ENCODE measurements around the gene GNA15. TPM values are rescaled to one million over a fixed set of nuclear protein-coding genes. Genes with fewer than 3 reads are reported as not detected.
A peak's percentile ranks its signal among the peaks of the same experiment; 100 is the strongest.

The GNA15 gene
- total and polyA plus RNA-seq, 2 of the 8 experiments (the other 6 are each of a cell fraction or from before 2014, with no cell fraction given): 0.26 to 0.45 TPM

- no peaks in the 10 kb centered on the region for H3K79me2 ChIP-seq (ENCODE audit: control insufficient read depth in 1 of 2, insufficient read depth in 2 of 2, low read length in 2 of 2)
- H2BK5ac ChIP-seq (ENCODE audit: low read depth, low read length): no peak within 1 kb of the TSS
- no peaks in the 10 kb centered on the region for H4K20me1 ChIP-seq (replicated peaks in 1 of 2; ENCODE audit: control insufficient read depth in 1 of 2, insufficient read depth in 2 of 2, low read length in 2 of 2)
- no peak within 1 kb of the TSS for H4K91ac ChIP-seq (replicated peaks; ENCODE audit: insufficient read length, low read length)
- POLR2A ChIA-PET (ENCODE audit: partially characterized antibody): no interaction called here
- no peak within 1 kb of the TSS for H3K4me3 ChIP-seq (ENCODE audit: extremely low read depth in 1 of 4, insufficient read depth in 2 of 4, low read depth in 3 of 4, low read length in 4 of 4)
- H3K4me1 ChIP-seq (replicated peaks in 1 of 4; ENCODE audit: control insufficient read depth in 3 of 4, insufficient read depth in 4 of 4, low read length in 3 of 4): no peaks in the 10 kb centered on the region
- H2BK12ac ChIP-seq (ENCODE audit: low read depth, low read length): no peak within 1 kb of the TSS
- no peaks in the 10 kb centered on the region for H3K27me3 ChIP-seq (replicated peaks in 1 of 4; ENCODE audit: control insufficient read depth in 3 of 4, extremely low read depth in 1 of 4, insufficient read depth in 3 of 4, low read length in 3 of 4)
- no peak within 1 kb of the TSS for H4K5ac ChIP-seq (ENCODE audit: insufficient read length, low read depth, low read length)
- no peak within 1 kb of the TSS for H3K4me2 ChIP-seq (ENCODE audit: insufficient read depth in 1 of 2, low read depth in 2 of 2, low read length in 2 of 2)
- no peaks in the 10 kb centered on the region for H3K23me2 ChIP-seq (ENCODE audit: low read depth, low read length)
- H2AK5ac ChIP-seq (ENCODE audit: low read depth, low read length): no peak within 1 kb of the TSS
- no peak for DNase-seq (ENCODE audit: low read depth in 1 of 2, low spot score in 2 of 2)
- no peaks in the 10 kb centered on the region for H3K79me1 ChIP-seq (ENCODE audit: low read depth, low read length)
- H2BK15ac ChIP-seq (ENCODE audit: low read length): no peak within 1 kb of the TSS
- H3K14ac ChIP-seq (ENCODE audit: insufficient read length): no peak within 1 kb of the TSS
- no peak within 1 kb of the TSS for H2BK120ac ChIP-seq (replicated peaks; ENCODE audit: low read depth, low read length)
- no peak within 1 kb of the TSS for H3K4ac ChIP-seq (replicated peaks; ENCODE audit: insufficient read length, low read depth, low read length)
- no peak within 1 kb of the TSS for H3K23ac ChIP-seq (ENCODE audit: insufficient read length)
- H3K36me3 ChIP-seq (ENCODE audit: control insufficient read depth in 2 of 4, insufficient read depth in 4 of 4, low read length in 3 of 4): no peaks in the 10 kb centered on the region
- H2BK20ac ChIP-seq (ENCODE audit: low read length): no peak within 1 kb of the TSS
- CTCF ChIA-PET (ENCODE audit: partially characterized antibody): no interaction called here
- H4K8ac ChIP-seq (ENCODE audit: extremely low read depth, insufficient read depth, low read length): peak within 1 kb of the TSS; percentile 80; the same call in 1 of the 2 replicates
- FAIRE-seq: no peak
- no peak within 1 kb of the TSS for H3K27ac ChIP-seq (ENCODE audit: low read depth, low read length)
- no peak within 1 kb of the TSS for H3K56ac ChIP-seq (replicated peaks; ENCODE audit: insufficient read length, low read depth, low read length)
- no peak within 1 kb of the TSS; the same call in 1 of the 2 replicates for H2AFZ ChIP-seq (ENCODE audit: low read length)
- no peak within 1 kb of the TSS for H3K18ac ChIP-seq (ENCODE audit: extremely low read depth, low read length)
- no peak within 1 kb of the TSS for H3K9ac ChIP-seq (replicated peaks in 1 of 4; ENCODE audit: extremely low read depth in 1 of 4, low read depth in 3 of 4, low read length in 3 of 4)
- H3K9me3 ChIP-seq (ENCODE audit: insufficient read depth in 2 of 2, low read depth in 1 of 2, low read length in 1 of 2): no peaks in the 10 kb centered on the region
- 95% methylated on average over 26 of the region's 42 CpGs; no CpG with 5 or more reads in 1 of the 2 experiments for WGBS, 2 experiments (ENCODE audit: extremely low coverage in 1 of 2, insufficient coverage in 1 of 2, insufficient read length in 1 of 2, insufficient replicate concordance in 2 of 2, low coverage in 1 of 2, low lambda C conversion rate in 2 of 2, missing lambda C conversion rate in 1 of 2)
- no peak for TF ChIP-seq HDAC6 (IDR thresholded peaks at IDR 0.05; ENCODE audit: low read depth, low read length)
- no peak for TF ChIP-seq KDM1A (IDR thresholded peaks at IDR 0.05; ENCODE audit: borderline replicate concordance, low read length)
- TF ChIP-seq JUN (IDR thresholded peaks at IDR 0.05; ENCODE audit: low read depth, low read length): no peak
- no peak for TF ChIP-seq YY1 (IDR thresholded peaks at IDR 0.05; ENCODE audit: low read depth, low read length)
- TF ChIP-seq TBP (IDR thresholded peaks at IDR 0.05; ENCODE audit: low read depth, low read length): no peak
- TF ChIP-seq SP1 (IDR thresholded peaks at IDR 0.05; ENCODE audit: low read depth, low read length): no peak
- TF ChIP-seq EGR1 (IDR thresholded peaks at IDR 0.05; ENCODE audit: borderline replicate concordance, low read depth, low read length): no peak
- TF ChIP-seq JUND (IDR thresholded peaks at IDR 0.05; ENCODE audit: low read length): no peak
- TF ChIP-seq EP300 (IDR thresholded peaks at IDR 0.05; ENCODE audit: borderline replicate concordance in 1 of 2, low read depth in 2 of 2, low read length in 2 of 2): no peak
- no peak for TF ChIP-seq SUZ12 (IDR thresholded peaks at IDR 0.05; ENCODE audit: low read length)
- TF ChIP-seq BRCA1 (IDR thresholded peaks at IDR 0.05; ENCODE audit: low read depth, low read length): no peak
- no peak for TF ChIP-seq BCL11A (IDR thresholded peaks at IDR 0.05; ENCODE audit: low read depth in 2 of 2, low read length in 2 of 2)
- TF ChIP-seq GTF2F1 (IDR thresholded peaks at IDR 0.05; ENCODE audit: borderline replicate concordance, low read depth, low read length): no peak
- TF ChIP-seq NANOG (IDR thresholded peaks at IDR 0.05; ENCODE audit: insufficient read depth, low read depth, low read length, poor library complexity, severe bottlenecking): no peak
- no peak for TF ChIP-seq POU5F1 (IDR thresholded peaks at IDR 0.05; ENCODE audit: low read depth, low read length)
These were observed 42.6 kb downstream of the GNA15 start, which contains the start of gene S1PR4 for GRCh38 chr19:3178377-3178972. Gene S1PR4, plus strand, starts transcription at chr19:3178769. Its CDS starts 24 bp downstream, at chr19:3178793.
